GM21447 (cell line): ENCODE measurements around the gene MICAL3.
"Not testable (repeated sequence)": the region's sequence is repeated elsewhere in the genome, so short reads cannot be mapped to it uniquely, and the experiment has no call there.

Source experiments
- ATAC-seq: cut with Tn5 transposase; IDR thresholded peaks from one replicate; pipeline ENCODE4 v1.9.1; 2021; ENCODE audit not compliant: unreplicated experiment

The MICAL3 gene

DNA sequence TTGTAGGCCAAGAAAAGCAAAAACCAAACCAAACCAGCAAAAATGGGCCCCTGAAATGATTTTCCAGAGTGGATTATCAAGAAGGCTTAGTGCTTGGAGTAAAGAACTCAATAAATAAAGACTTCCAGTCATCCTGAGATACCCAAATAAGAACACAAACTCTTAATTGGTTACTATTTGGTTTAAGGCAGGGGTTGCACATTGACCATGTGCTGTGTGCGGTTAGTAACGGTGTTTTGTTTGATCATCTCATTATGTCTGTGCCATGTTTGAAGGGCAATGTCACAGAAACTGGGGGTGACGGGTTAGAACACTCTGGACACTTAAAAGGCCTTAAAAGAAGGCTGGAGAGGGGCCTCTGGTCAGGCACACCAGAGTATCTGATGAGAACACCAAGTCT lies 9.7 kb upstream of the MICAL3 start:
- ATAC-seq = no peak

DNA sequence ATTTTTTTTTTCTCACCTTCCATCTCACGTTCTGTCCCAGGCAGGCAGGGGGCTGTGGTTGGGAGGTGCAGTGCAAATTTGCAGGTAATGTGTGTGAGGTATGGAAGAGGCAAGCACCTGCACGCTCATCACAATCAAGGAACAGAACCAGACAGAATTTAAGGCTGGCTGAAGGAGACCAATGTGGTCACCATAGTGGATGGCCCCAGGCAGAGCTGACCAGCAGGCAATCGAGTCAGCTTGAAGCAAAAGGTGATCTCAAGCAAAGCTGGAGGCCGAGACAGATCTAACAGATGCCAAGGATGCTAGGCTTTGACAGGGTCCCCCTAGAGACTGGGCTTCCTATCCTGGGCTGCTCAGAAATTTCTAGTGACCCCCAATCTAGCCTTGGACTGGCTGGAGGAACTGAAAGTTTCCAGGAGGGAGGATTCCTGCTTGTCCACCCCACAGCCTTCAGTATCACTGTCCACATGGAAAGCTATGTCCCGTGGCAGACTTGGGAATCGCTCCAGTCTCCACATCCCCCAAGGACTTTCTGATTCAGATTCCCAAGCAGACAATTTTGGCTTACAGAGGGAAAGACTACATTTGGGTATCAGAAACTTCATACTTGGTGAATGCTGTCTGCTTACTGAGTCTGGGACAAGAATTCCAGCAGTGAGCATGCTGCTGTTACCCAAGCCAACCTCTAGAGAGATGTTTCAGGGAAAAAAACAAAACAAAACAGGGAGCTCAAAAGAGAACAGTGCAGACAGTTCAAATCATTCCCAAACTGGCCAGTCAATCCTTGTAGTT lies 9.0 kb upstream of the MICAL3 start:
- no peak for ATAC-seq

DNA sequence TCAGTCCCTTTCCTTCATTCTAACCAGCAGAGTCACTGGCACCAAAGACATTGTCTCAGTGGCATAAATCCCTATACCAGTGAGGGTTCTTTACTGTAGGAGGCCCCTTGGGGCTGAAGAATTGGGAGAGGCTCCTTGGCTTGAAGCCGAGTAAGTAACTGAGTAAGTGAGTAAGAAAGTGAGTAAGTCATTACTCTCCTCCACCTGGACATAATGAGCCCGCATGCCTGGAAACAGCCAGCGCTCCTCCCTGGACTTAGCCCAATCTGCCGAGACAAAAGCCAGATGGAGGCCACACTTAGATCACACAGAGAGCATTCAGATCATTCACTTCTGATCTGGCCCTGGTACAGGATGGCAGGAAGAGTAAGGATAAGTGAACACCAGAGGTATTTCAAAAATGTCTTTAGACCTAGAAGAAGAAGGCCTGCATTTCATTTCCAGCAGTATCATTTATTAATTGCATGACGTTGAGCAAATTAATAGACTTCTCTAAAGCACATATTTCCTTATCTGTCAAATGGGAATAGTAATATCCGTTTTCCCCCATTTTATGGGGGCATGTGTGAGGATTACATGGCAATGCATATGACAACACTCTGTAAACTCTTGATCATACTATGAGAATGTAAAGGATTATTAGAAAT lies 8.2 kb upstream of the MICAL3 start:
- ATAC-seq = no peak

DNA sequence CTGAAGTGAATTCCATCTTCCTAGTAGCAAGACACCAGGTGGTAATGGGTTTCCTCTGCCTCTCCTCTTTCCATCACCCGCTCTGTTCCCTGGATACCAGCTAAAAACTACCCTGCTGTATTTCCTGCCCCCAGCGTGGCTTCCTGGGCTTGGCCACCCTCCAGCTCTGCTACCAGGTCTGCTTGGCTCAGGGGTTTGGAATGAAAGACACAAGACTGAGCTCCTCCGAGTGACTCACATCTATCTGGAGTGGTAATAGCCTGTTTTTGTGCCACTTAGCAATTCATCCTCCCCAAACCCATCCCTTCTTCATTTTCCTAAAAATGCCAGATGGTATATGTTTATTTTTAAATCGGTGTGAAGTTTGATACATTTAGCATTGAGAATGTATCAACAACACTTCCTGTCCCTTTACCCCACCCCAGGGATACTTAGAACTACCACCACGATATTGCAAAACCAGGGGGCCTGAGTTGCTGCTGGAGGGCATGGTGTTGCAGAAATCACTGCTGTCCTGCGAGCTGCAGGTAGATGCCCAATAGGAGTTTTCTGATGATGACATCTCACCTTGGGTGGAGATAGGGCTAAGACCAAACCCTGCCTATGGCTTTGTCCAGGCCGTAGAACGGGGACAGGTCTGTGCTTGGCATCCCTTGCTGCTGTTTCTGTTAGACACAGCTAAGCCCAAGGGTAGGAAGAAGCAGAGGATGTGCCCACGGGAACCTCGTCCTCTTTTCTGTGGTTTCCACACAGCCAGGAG lies 7.5 kb upstream of the MICAL3 start:
- no peak for ATAC-seq

GRCh38 chr22:18029686-18030267 lies 5.4 kb upstream of the MICAL3 start:
- ATAC-seq = no peak

DNA sequence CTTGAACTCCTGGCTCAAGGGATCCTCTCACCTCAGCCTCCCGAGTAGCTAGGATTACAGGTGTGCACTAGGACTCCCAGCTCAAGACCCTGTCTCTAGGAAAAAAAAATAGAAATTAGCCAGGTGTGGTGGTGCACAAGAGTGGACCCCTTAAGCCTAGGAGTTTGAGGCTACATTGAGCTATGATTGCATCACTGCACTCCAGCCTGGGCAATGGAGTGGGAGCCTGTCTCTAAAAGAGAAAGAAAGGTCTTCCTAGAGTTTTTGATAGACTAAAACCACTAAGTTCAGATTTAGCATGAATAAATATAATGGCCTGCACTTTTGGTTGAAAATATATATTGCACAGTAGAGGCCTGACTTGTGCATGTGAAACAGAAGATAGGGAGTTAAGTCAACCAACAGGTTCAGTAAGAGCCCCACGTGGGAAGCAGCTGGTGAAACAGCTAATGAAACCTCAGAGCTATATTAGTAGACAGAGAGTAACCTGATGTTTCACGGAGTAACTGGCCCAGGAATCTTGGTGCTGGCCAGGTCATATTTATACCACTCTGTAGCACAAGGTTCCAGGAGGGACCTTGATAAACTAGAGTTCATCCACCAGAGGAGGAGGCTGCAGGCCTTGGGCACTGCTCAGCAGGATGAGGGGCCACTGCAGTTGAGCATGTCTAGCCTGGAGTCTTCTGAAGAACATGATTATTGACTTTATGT lies 4.6 kb upstream of the MICAL3 start:
- no peak for ATAC-seq

- not testable (repeated sequence) for ATAC-seq
Measured at GRCh38 chr22:18025898-18026297, 1.5 kb upstream of the MICAL3 start.

- ATAC-seq = no peak
Measured at GRCh38 chr22:18024956-18025720, 777 bp upstream of the MICAL3 start.

DNA sequence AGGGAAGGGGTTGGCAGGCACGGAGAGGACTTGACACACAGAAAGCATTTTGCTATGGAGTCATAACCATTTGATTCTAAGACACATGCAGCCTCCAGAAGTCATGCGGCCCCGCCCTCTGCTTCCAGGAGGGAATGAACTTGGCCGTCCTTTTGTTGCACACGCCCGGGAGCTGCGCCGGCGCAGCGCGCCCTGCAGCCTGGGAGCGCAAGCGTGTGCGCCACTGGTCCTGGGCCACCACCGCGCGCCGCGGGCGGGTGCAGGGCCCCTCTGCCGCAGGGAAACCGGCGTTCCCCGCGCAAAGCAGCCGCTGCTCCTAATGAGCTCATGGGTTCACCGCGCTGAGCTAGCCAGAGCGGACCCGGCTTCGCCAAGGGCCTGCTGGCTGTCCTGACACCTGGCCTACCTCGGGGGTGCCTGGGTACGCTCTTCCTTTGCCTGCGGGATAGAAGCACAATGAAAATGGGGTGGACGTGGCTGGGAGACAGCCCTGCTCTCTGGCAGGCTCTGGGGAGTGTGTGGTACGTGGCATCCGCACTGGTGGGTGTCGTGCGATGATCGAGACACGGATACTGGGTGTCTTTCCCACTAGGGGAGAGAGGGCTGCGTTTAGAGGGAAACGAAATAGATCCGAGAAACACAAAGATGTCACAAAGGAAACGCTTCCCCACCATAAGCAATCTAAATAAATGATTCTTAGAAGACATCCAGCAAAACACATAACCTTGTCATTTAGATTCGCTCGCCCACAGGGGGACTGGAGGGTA lies 669 bp downstream of the MICAL3 start:
- no peak for ATAC-seq

DNA sequence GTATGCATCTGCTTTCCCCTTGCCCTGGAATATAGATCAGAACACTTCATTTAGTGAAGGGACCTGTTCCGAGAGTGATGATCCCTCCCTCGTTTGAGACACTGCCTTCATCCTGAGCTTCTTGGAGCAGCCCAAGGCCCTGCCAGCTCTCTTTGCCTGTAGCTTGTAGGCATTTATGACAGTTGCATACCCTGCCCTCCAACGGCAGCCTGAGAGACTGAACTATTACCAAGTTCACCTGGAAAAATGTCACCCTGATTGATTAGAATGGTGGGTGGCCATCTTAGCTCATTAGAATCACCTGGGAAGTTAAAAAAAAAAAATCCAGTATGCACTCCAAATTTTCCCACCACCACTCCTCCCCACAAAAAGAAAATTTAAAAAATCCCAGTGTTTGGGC lies 1.5 kb downstream of the MICAL3 start:
- ATAC-seq = no peak

- ATAC-seq = no peak
Measured at GRCh38 chr22:18021431-18021830, 2.9 kb downstream of the MICAL3 start.

GRCh38 chr22:18020743-18021142 lies 3.6 kb downstream of the MICAL3 start:
- ATAC-seq = not testable (repeated sequence)

- ATAC-seq = no peak
Measured at GRCh38 chr22:18013947-18014346, 10.4 kb downstream of the MICAL3 start.

DNA sequence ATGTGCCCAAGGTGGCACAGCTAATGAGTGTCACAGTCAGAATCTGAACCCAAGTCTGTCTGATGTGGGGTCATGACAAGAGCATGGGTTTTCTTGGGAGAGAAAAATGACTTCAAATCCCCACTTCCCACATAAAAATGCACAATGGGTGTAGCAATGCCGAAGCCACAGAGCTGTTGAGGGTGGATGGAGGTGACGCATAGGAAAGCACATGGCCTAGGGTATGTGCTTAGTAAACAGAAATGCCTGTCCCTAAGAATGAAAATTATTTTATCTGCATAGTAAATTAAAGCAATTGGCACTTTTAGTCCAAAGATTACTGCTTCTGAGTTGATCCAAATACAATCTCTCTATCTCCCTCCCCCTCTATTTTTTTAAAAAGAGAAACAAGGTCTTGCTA lies 10.9 kb downstream of the MICAL3 start:
- no peak for ATAC-seq

DNA sequence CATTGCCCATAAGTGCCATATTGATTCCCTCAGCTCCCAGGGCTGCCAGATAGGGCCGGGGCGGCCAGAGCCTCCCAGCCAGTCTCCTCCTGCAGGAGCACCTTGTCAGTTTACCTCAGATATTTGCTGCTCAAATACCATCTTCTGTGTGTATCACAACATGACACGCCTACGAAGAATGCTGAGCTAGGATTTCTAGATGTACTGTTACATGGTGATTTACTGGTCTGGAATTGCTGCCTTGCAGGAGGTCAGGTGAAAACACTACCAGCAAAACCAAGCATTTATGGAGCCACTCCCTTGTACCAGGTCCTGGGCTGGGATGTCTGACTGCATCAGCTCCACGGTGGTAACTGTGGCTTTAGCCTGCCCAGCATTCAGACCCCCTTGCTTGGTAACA lies 11.8 kb downstream of the MICAL3 start:
- no peak for ATAC-seq

- ATAC-seq = no peak
Measured at GRCh38 chr22:18010266-18010665, 14.1 kb downstream of the MICAL3 start.

GRCh38 chr22:18008136-18008535 lies 16.2 kb downstream of the MICAL3 start:
- ATAC-seq = no peak

DNA sequence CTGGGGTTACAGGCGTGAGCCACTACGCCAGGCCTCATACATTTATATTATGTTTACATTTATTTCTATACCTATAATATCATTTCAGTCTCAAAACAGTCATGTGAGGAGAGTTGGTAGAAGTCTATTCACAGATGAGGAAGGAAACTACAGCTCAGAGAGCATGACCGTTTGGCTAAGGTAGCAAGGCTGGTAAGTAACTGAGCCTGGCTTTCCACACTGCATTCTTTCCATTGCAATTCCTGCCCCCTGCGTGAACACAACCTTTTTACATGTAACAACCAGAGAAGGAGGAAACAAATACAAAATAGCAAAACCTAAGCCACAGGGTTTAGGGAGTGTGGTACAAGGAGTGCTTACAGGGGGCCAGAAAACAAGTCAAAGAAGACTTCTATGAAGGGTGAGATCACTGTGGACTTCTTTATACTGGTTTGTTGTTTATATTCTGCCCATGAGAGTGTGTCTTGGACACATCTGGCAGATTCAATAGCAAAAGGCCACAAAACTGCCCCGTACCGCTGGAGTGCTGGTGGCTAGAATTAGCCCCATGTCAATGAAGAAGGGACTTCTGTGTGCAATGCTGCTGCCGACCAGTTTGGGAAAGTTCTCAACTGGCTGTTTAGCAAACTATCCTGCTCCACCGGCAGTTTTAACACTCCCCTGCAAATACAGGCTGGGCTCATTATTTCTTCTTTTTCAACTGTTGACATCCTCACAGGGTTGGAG lies 19.0 kb downstream of the MICAL3 start:
- ATAC-seq = no peak

DNA sequence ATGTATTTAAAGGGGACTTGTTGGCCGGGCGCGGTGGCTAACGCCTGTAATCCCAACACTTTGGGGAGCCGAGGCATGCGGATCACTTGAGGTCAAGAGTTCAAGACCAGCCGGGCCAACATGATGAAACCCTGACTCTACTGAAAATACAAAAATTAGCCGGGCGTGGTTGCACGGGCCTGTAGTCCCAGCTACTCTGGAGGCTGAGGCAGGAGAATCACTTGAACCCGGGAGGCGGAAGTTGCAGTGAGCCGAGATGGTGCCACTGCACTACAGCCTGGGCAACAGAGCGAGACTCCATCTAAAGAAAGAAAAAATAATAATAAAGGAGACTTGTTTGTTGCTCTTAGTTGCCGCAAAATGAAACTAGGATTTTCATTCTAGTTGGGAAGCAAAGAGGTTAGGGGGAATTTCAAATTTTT lies 22.5 kb downstream of the MICAL3 start:
- ATAC-seq = not testable (repeated sequence)
